COLO829 (cell line): ENCODE measurements around the gene MAGEB17.
"Not testable (repeated sequence)": the region's sequence is repeated elsewhere in the genome, so short reads cannot be mapped to it uniquely, and the experiment has no call there.

Experiments used
- DNase-seq: peaks from one replicate; pipeline ENCODE4 v3.0.0; 2012; ENCODE audit warnings: low spot score

The MAGEB17 gene

GRCh38 chrX:16167181-16167580, at the start of gene MAGEB17:
Gene MAGEB17 (plus strand): TSS chrX:16167481. CDS start chrX:16170383, 2,902 bp downstream.
- DNase-seq = no peak

- DNase-seq = no peak
Observed at GRCh38 chrX:16119353-16120220, 47.7 kb upstream of the MAGEB17 start.

GRCh38 chrX:16120431-16120830, 46.9 kb upstream of the MAGEB17 start:
- DNase-seq = no peak

GRCh38 chrX:16123222-16123786, 44.0 kb upstream of the MAGEB17 start, which contains the start of gene GRPR:
Gene GRPR (plus strand): TSS chrX:16123565. CDS start chrX:16123954, 389 bp downstream.
- peak; percentile 66 for DNase-seq

GRCh38 chrX:16124201-16124600, 43.1 kb upstream of the MAGEB17 start:
- no peak for DNase-seq

- no peak for DNase-seq
Observed at GRCh38 chrX:16125520-16126149, 41.6 kb upstream of the MAGEB17 start.

- no peak for DNase-seq
Observed at GRCh38 chrX:16130707-16131106, 36.6 kb upstream of the MAGEB17 start.

- no peak for DNase-seq
Observed at GRCh38 chrX:16134936-16135335, 32.3 kb upstream of the MAGEB17 start.

GRCh38 chrX:16136080-16136479, 31.2 kb upstream of the MAGEB17 start:
- no peak for DNase-seq

- no peak for DNase-seq
Observed at GRCh38 chrX:16137416-16138107, 29.7 kb upstream of the MAGEB17 start.

GRCh38 chrX:16138108-16138427, 29.2 kb upstream of the MAGEB17 start:
- peak; percentile 15 for DNase-seq

- no peak for DNase-seq
Observed at GRCh38 chrX:16140448-16140847, 26.8 kb upstream of the MAGEB17 start.

- no peak for DNase-seq
Observed at GRCh38 chrX:16140983-16141382, 26.3 kb upstream of the MAGEB17 start.

GRCh38 chrX:16141422-16142245, 25.6 kb upstream of the MAGEB17 start:
- DNase-seq = no peak

- DNase-seq = no peak
Observed at GRCh38 chrX:16142246-16142558, 25.1 kb upstream of the MAGEB17 start.

- DNase-seq = no peak
Observed at GRCh38 chrX:16143968-16144367, 23.3 kb upstream of the MAGEB17 start.

GRCh38 chrX:16144420-16144819, 22.9 kb upstream of the MAGEB17 start:
- DNase-seq = no peak

GRCh38 chrX:16145093-16145492, 22.2 kb upstream of the MAGEB17 start:
- not testable (repeated sequence) for DNase-seq

GRCh38 chrX:16145656-16146055, 21.6 kb upstream of the MAGEB17 start:
- no peak for DNase-seq

GRCh38 chrX:16148896-16149295, 18.4 kb upstream of the MAGEB17 start:
- no peak for DNase-seq

GRCh38 chrX:16155581-16156096, 11.6 kb upstream of the MAGEB17 start:
- no peak for DNase-seq
